ENCODE results near the gene CEP152.
A peak's percentile ranks its signal among the peaks of the same experiment; 100 is the strongest.
"Not testable (repeated sequence)": the region's sequence is repeated elsewhere in the genome, so short reads cannot be mapped to it uniquely, and the experiment has no call there.

CEP152 gene

GRCh38 chr15:48810414-48811324 is at the start of gene CEP152:
TSS of gene CEP152 (minus strand) at chr15:48811069. CDS start at chr15:48805649, 5,420 bp downstream.
- DNase-seq: peak; percentile 98

GRCh38 chr15:48859426-48859825 is 48.6 kb upstream of the CEP152 start:
- DNase-seq: no peak

- peak; percentile 15 for DNase-seq
Measured at GRCh38 chr15:48858401-48858800, 47.5 kb upstream of the CEP152 start.

- DNase-seq: no peak
Measured at GRCh38 chr15:48856942-48857341, 46.1 kb upstream of the CEP152 start.

GRCh38 chr15:48855501-48856440 is 44.9 kb upstream of the CEP152 start:
- peak; percentile 32 for DNase-seq

- DNase-seq: not testable (repeated sequence)
Measured at GRCh38 chr15:48854434-48854833, 43.6 kb upstream of the CEP152 start.

- no peak for DNase-seq
Measured at GRCh38 chr15:48851956-48852355, 41.1 kb upstream of the CEP152 start.

GRCh38 chr15:48850648-48851047 is 39.8 kb upstream of the CEP152 start:
- DNase-seq: no peak

- no peak for DNase-seq
Measured at GRCh38 chr15:48845123-48845522, 34.3 kb upstream of the CEP152 start.

GRCh38 chr15:48842501-48842900 is 31.6 kb upstream of the CEP152 start:
- no peak for DNase-seq

GRCh38 chr15:48834756-48835155 is 23.9 kb upstream of the CEP152 start:
- DNase-seq: no peak

- DNase-seq: no peak
Measured at GRCh38 chr15:48833526-48834239, 22.8 kb upstream of the CEP152 start.

GRCh38 chr15:48832648-48833047 is 21.8 kb upstream of the CEP152 start:
- no peak for DNase-seq

GRCh38 chr15:48828906-48829305 is 18.0 kb upstream of the CEP152 start:
- DNase-seq: no peak

- DNase-seq: no peak
Measured at GRCh38 chr15:48828471-48828870, 17.6 kb upstream of the CEP152 start.

GRCh38 chr15:48825075-48825474 is 14.2 kb upstream of the CEP152 start:
- DNase-seq: no peak

GRCh38 chr15:48823706-48824105 is 12.8 kb upstream of the CEP152 start:
- DNase-seq: no peak

GRCh38 chr15:48823237-48823636 is 12.4 kb upstream of the CEP152 start:
- DNase-seq: peak; percentile 47

GRCh38 chr15:48814286-48814685 is 3.4 kb upstream of the CEP152 start:
- no peak for DNase-seq

GRCh38 chr15:48811325-48811958 is 573 bp upstream of the CEP152 start:
- DNase-seq: no peak

- no peak for DNase-seq
Measured at GRCh38 chr15:48806151-48806550, 4.7 kb downstream of the CEP152 start.

GRCh38 chr15:48805591-48805990 is 5.3 kb downstream of the CEP152 start:
- no peak for DNase-seq
